GM19025 (cell line): ENCODE results near the gene XAGE1A.
"Not testable (repeated sequence)": the region's sequence is repeated elsewhere in the genome, so short reads cannot be mapped to it uniquely, and the experiment has no call there.

Source experiments
- ATAC-seq: cut with Tn5 transposase; IDR thresholded peaks from one replicate; pipeline ENCODE4 v1.9.1; 2021; ENCODE audit warnings: mild to moderate bottlenecking, low read depth, moderate library complexity; ENCODE audit not compliant: unreplicated experiment

Gene XAGE1A, protein sequence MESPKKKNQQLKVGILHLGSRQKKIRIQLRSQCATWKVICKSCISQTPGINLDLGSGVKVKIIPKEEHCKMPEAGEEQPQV

GRCh38 chrX:52495545-52496418 is at the start of gene XAGE1A:
Gene XAGE1A, plus strand, starts transcription at chrX:52495808. Its CDS starts 1,554 bp downstream, at chrX:52497362.
- not testable (repeated sequence) for ATAC-seq

DNA sequence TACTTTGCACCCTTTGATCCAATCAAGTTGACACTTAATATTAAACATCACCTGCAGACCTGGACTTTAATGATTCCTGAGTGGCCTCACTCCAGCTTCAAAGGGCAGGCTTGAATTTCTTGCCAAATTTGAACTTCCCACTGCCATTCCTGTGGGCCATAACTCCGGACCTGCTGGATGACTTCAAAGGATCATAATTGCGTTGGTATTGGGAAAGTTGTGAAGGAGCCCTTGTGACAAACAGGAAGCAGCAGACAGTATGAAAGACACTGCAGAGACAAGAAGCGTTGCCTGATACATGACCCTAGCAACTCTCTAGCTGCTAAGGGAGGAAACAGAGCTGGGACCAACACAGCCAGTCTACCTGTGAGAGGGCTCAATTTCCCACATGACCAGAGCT is 43.6 kb upstream of the XAGE1A start:
- not testable (repeated sequence) for ATAC-seq

GRCh38 chrX:52471301-52471700 is 24.3 kb upstream of the XAGE1A start:
- not testable (repeated sequence) for ATAC-seq

GRCh38 chrX:52496419-52496772 is 788 bp downstream of the XAGE1A start:
- ATAC-seq, result not testable (repeated sequence)

DNA sequence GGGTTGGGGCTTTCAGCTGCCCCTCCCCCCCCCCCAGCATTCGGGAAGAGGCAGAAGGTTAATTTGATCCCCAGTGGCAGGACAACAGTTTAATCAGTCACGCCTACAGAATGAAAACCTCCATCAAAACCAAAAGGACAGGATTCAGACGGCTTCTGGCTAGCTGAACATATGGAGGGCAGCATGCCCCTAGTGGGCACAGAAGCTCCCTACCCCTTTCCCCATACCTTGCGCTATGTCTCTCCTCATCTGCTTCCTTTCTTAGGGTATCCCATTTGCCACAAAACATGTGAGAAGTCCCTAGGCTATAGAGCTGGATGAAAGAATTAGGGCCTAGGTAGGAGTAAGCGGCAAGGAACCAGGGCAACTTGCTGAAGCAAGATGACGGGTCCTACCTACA is 5.8 kb downstream of the XAGE1A start:
- not testable (repeated sequence) for ATAC-seq

- no peak for ATAC-seq
Measured at GRCh38 chrX:52504551-52504950, 8.9 kb downstream of the XAGE1A start.

- ATAC-seq, result no peak
Measured at GRCh38 chrX:52507331-52507730, 11.7 kb downstream of the XAGE1A start.

GRCh38 chrX:52509916-52510315 is 14.3 kb downstream of the XAGE1A start:
- ATAC-seq, result no peak

DNA sequence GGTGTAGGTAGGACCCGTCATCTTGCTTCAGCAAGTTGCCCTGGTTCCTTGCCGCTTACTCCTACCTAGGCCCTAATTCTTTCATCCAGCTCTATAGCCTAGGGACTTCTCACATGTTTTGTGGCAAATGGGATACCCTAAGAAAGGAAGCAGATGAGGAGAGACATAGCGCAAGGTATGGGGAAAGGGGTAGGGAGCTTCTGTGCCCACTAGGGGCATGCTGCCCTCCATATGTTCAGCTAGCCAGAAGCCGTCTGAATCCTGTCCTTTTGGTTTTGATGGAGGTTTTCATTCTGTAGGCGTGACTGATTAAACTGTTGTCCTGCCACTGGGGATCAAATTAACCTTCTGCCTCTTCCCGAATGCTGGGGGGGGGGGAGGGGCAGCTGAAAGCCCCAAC is 15.5 kb downstream of the XAGE1A start:
- ATAC-seq, result not testable (repeated sequence)

- not testable (repeated sequence) for ATAC-seq
Measured at GRCh38 chrX:52516110-52516986, 20.7 kb downstream of the XAGE1A start.

DNA sequence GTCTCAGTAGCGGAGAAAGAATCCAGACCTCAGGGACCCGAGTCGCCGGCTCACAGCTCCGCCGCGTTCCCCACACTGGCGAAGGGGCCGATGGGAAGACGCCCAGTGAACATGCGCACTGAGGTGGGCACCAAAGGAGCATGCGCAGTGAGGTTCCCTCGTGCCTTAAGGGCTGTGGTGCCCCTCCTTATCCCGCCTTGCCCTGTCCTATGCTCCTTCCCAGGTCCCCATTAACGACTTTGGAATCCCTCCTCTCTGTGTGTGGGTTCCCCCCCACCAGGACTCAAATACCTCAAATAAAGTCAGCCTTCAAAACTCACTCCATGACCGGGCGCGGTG is 21.3 kb downstream of the XAGE1A start, which contains the start of gene XAGE1B:
Gene XAGE1B, minus strand, starts transcription at position 77 of the 339 bp plus-strand sequence. CDS start 1,536 bp downstream, outside the sequence.
- not testable (repeated sequence) for ATAC-seq

- not testable (repeated sequence) for ATAC-seq
Measured at GRCh38 chrX:52541051-52541450, 45.4 kb downstream of the XAGE1A start.

DNA sequence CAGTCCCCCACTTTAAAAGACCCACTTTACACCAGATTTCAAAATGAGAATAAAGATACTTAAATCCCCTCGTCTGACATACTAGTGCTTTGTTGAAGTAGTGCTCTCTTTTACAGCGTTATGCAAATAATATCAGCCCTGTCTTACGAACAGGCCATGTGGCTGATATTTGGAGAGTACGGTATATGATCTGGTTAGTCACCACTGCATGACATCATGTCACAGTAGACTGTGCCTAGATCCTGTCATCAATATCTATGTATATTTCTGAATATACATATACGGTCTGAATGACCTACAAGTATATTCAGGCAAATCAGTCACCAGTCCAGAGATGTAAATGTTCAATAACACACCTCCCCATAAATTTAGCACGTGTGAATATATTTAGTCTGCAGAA is 46.7 kb downstream of the XAGE1A start:
- no peak for ATAC-seq

DNA sequence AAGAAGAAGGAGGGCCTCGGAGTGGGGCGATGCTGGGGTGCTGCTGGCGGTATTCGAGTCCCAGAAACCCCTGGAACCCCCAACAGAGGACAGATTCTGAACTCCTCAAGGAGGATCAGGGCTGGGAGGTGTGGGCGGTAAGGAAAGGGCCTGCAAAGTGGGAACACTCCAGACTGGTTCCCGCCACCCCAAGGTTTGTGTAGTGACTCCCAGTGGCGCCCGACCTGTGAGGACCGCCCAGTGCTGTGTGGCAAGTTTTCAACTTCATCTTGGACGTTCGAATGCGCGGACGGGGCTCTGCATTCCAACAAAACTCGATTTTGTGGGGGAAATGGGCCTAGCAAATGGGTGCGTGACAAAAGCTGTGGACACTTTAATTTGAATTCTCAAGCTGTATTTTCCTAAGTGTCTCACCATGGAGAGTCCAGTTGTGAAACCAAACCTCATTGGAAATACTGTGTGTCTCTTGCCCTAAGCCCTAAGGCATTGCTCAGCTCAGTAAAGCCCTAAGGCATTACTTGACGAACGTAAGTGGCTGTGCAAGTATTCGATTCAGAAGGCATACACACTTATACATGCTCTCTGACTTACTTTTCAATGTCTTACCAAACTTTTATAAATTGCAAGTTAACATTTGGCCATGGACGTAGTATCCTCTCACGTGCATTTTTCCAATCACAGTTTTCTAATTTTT is 48.7 kb downstream of the XAGE1A start:
- ATAC-seq, result no peak

- ATAC-seq, result not testable (repeated sequence)
Measured at GRCh38 chrX:52548769-52549168, 53.2 kb downstream of the XAGE1A start.
